Measurements from ENCODE around the gene HYKK.

GRCh38 chr15:78551902-78552301, 44.5 kb downstream of the HYKK start:
- TF ChIP-seq, protein P1, sequence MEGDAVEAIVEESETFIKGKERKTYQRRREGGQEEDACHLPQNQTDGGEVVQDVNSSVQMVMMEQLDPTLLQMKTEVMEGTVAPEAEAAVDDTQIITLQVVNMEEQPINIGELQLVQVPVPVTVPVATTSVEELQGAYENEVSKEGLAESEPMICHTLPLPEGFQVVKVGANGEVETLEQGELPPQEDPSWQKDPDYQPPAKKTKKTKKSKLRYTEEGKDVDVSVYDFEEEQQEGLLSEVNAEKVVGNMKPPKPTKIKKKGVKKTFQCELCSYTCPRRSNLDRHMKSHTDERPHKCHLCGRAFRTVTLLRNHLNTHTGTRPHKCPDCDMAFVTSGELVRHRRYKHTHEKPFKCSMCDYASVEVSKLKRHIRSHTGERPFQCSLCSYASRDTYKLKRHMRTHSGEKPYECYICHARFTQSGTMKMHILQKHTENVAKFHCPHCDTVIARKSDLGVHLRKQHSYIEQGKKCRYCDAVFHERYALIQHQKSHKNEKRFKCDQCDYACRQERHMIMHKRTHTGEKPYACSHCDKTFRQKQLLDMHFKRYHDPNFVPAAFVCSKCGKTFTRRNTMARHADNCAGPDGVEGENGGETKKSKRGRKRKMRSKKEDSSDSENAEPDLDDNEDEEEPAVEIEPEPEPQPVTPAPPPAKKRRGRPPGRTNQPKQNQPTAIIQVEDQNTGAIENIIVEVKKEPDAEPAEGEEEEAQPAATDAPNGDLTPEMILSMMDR (IDR thresholded peaks at IDR 0.05 in 4 of 5, conservative IDR thresholded peaks at IDR 0.05 in 1 of 5): no peak
- TF ChIP-seq POLR2A (IDR thresholded peaks at IDR 0.05): no peak

Measured in gastrocnemius medialis (tissue), 4 donors.